Measurements from ENCODE around the gene PTPRU. TPM values are rescaled to one million over a fixed set of nuclear protein-coding genes. Genes with fewer than 3 reads are reported as not detected.

The PTPRU gene
- total RNA-seq, 2 donors from 2014 or later: 28.7 to 47.8 TPM

- no peak for ATAC-seq (ENCODE audit: insufficient number of reproducible peaks, low FRiP score, low read depth)
- no peaks in the 10 kb centered on the region for H3K4me1 ChIP-seq (ENCODE audit: control insufficient read depth in 1 of 2, low read depth in 2 of 2)
- TF ChIP-seq CTCF (IDR thresholded peaks at IDR 0.05): no peak
- no peaks in the 10 kb centered on the region for H3K27me3 ChIP-seq (replicated peaks; ENCODE audit: insufficient read depth)
- no peak overlapping the region for H3K4me3 ChIP-seq
- no peaks in the 10 kb centered on the region for H3K36me3 ChIP-seq
- no peak overlapping the region for H3K27ac ChIP-seq
- no peaks in the 10 kb centered on the region for H3K9me3 ChIP-seq
- no peak for DNase-seq (ENCODE audit: low spot score)
These were observed 135.8 kb downstream of the PTPRU start for GRCh38 chr1:29372108-29372507.

Other genes with a start within 250 kb of the PTPRU start
- gene TMEM200B, start 112.6 kb upstream of the PTPRU start, total RNA-seq: 10 to 100 TPM; 20.8 to 31.4 TPM
- 10 to 100 TPM; 52.5 to 96.4 TPM for gene SRSF4, start 54.6 kb upstream of the PTPRU start, total RNA-seq
- 10 to 100 TPM in 1 of 2 donors, 1 to 10 TPM in 1; 9.2 to 32.0 TPM for gene MECR, start 5.6 kb upstream of the PTPRU start, total RNA-seq

Data from thoracic aorta (tissue), 2 donors.